ENCODE results near the gene TIAM2.

TIAM2 gene

GRCh38 chr6:155155787-155156447, 160.8 kb downstream of the TIAM2 start:
- TF ChIP-seq CTCF (IDR thresholded peaks at IDR 0.05; ENCODE audit: control extremely low read depth, extremely low read depth, low read depth, missing control alignments) = no peak
- ChIA-PET CTCF (no interaction called here), POLR2A (interaction anchor here (0.6 kb wide), 1 partner anchor 174 kb away, joined by 3 read pairs; no protein-coding TSS in a partner anchor)
- no peak for DNase-seq (ENCODE audit: extremely low spot score)

GRCh38 chr6:155157101-155157500, 162.0 kb downstream of the TIAM2 start:
- no peak for DNase-seq (ENCODE audit: extremely low spot score)
- no peak for TF ChIP-seq CTCF (IDR thresholded peaks at IDR 0.05; ENCODE audit: control extremely low read depth, extremely low read depth, low read depth, missing control alignments)
- CTCF ChIA-PET = interaction anchor here (0.8 kb wide), 1 partner anchor 33 kb away, joined by 3 read pairs; no protein-coding TSS in a partner anchor
- POLR2A ChIA-PET = no interaction called here

GRCh38 chr6:155158030-155158843, 163.1 kb downstream of the TIAM2 start:
- POLR2A ChIA-PET = interaction anchor here (1.5 kb wide), 1 partner anchor 13 kb away, joined by 5 read pairs; no protein-coding TSS in a partner anchor
- CTCF ChIA-PET = interaction anchor here (0.8 to 2.3 kb wide), 4 partner anchors 13 to 90 kb away, joined by 3 to 15 read pairs (median 5); no protein-coding TSS in a partner anchor
- TF ChIP-seq CTCF (IDR thresholded peaks at IDR 0.05; ENCODE audit: control extremely low read depth, extremely low read depth, low read depth, missing control alignments) = no peak
- DNase-seq (ENCODE audit: extremely low spot score) = no peak

GRCh38 chr6:155162682-155163081, 167.6 kb downstream of the TIAM2 start:
- no peak for TF ChIP-seq CTCF (IDR thresholded peaks at IDR 0.05; ENCODE audit: control extremely low read depth, extremely low read depth, low read depth, missing control alignments)
- DNase-seq (ENCODE audit: extremely low spot score) = no peak
- ChIA-PET CTCF (interaction anchor here (1.3 to 2.3 kb wide), 2 partner anchors 9 to 234 kb away, joined by 5 to 8 read pairs; no protein-coding TSS in a partner anchor), POLR2A (no interaction called here)

- POLR2A ChIA-PET = no interaction called here
- DNase-seq (ENCODE audit: extremely low spot score) = no peak
- no peak for TF ChIP-seq CTCF (IDR thresholded peaks at IDR 0.05; ENCODE audit: control extremely low read depth, extremely low read depth, low read depth, missing control alignments)
- CTCF ChIA-PET = interaction anchor here (1.3 to 2.3 kb wide), 3 partner anchors 10 to 235 kb away, joined by 4 to 8 read pairs (median 5); no protein-coding TSS in a partner anchor
These were observed 168.5 kb downstream of the TIAM2 start for GRCh38 chr6:155163601-155164000.

- ChIA-PET CTCF (interaction anchor here (1.1 to 1.9 kb wide), 7 partner anchors 9 to 70 kb away, joined by 3 to 6 read pairs (median 3); no protein-coding TSS in a partner anchor), POLR2A (no interaction called here)
- TF ChIP-seq CTCF (IDR thresholded peaks at IDR 0.05; ENCODE audit: control extremely low read depth, extremely low read depth, low read depth, missing control alignments) = no peak
- no peak for DNase-seq (ENCODE audit: extremely low spot score)
These were observed 170.1 kb downstream of the TIAM2 start for GRCh38 chr6:155165029-155165710.
